ENCODE data around the gene LPO.

The LPO gene

GRCh38 chr17:58279016-58279711, 40.8 kb downstream of the LPO start:
- no peak for DNase-seq

- DNase-seq, result no peak
Measured at GRCh38 chr17:58279736-58280479, 41.5 kb downstream of the LPO start.

- DNase-seq, result no peak
Measured at GRCh38 chr17:58280480-58281217, 42.3 kb downstream of the LPO start, which contains the start of gene MPO. Gene MPO (minus strand): TSS chr17:58280935. CDS start chr17:58280758, 177 bp downstream.

GRCh38 chr17:58281511-58282011, 43.2 kb downstream of the LPO start:
- DNase-seq, result no peak

GRCh38 chr17:58282442-58282841, 44.1 kb downstream of the LPO start:
- DNase-seq, result no peak

- no peak for DNase-seq
Measured at GRCh38 chr17:58283674-58284612, 45.6 kb downstream of the LPO start.

GRCh38 chr17:58284613-58285421, 46.4 kb downstream of the LPO start:
- DNase-seq, result no peak

GRCh38 chr17:58285422-58285810, 47.0 kb downstream of the LPO start:
- peak; percentile 12 for DNase-seq

- DNase-seq, result no peak
Measured at GRCh38 chr17:58289869-58290268, 51.5 kb downstream of the LPO start.

GRCh38 chr17:58291246-58291645, 52.9 kb downstream of the LPO start:
- DNase-seq, result no peak

- no peak for DNase-seq
Measured at GRCh38 chr17:58294034-58294433, 55.6 kb downstream of the LPO start.

- no peak for DNase-seq
Measured at GRCh38 chr17:58300336-58300735, 62.0 kb downstream of the LPO start.

GRCh38 chr17:58301504-58302150, 63.2 kb downstream of the LPO start:
- no peak for DNase-seq

GRCh38 chr17:58302171-58302918, 64.0 kb downstream of the LPO start:
- no peak for DNase-seq

GRCh38 chr17:58302919-58303585, 64.7 kb downstream of the LPO start:
- no peak for DNase-seq

- DNase-seq, result peak; percentile 46
Measured at GRCh38 chr17:58303971-58304749, 65.8 kb downstream of the LPO start.

GRCh38 chr17:58304750-58305486, 66.5 kb downstream of the LPO start:
- DNase-seq, result no peak

- DNase-seq, result no peak
Measured at GRCh38 chr17:58305626-58306025, 67.2 kb downstream of the LPO start.

All from fibroblast of skin of scalp (primary cell).